ENCODE measurements around the gene FNDC3B.

FNDC3B gene

DNA sequence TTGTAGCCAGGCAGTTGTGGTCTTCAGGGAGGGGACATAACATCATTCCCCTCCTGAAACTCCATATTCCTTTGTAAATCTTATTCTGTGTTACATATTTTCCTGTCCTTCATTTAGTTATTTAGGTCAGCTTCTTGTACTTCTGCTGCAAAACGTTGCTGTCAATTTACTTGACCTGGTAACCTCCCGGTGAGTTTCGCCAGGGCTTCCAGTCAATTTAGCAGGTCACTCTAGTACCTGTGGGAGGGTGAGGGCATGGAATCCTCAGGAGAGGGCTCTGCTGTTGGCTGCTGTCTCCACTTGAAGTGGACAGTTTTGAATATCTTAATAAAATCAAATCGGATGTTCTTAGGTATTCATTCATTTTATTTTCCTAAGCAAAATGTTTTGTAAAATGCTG is 29.6 kb downstream of the FNDC3B start:
- H3K36me3 ChIP-seq (ENCODE audit: control insufficient read depth, insufficient read depth, low read length, severe bottlenecking): peaks cover 41% of the 10 kb centered on the region
- DNase-seq (ENCODE audit: low read depth): no peak
- peaks cover 84% of the 10 kb centered on the region for H3K4me1 ChIP-seq (ENCODE audit: control insufficient read depth, insufficient read depth, low read length)
- H3K27me3 ChIP-seq (replicated peaks; ENCODE audit: control insufficient read depth, insufficient read depth, low read length): no peaks in the 10 kb centered on the region
- no peak overlapping the region for H3K4me3 ChIP-seq (ENCODE audit: low read length)
- no peaks in the 10 kb centered on the region for H3K9me3 ChIP-seq (ENCODE audit: control insufficient read depth, low read length)
- H3K9ac ChIP-seq (ENCODE audit: low read length): no peak overlapping the region

DNA sequence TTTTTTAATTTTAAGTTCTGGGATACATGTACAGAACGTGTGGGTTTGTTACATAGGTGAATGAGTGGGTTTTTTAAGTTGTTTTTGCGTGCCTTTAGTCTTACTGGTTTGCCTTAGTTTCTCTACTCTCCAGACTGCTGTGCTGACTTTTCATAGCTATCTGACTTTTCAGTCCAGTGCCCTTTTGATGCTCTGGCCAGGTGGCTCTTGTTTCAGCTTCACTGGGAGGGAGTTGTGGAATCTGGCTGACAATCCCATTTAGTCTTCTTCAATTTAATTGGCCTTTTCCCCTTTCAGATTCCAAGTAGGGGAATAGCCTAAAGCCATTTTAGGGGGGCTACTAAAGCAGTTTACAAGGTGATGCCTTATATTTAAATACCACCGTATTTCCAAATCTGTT is 30.1 kb downstream of the FNDC3B start:
- no peak overlapping the region for H3K4me3 ChIP-seq (ENCODE audit: low read length)
- DNase-seq (ENCODE audit: low read depth): no peak
- peaks cover 87% of the 10 kb centered on the region for H3K4me1 ChIP-seq (ENCODE audit: control insufficient read depth, insufficient read depth, low read length)
- no peak overlapping the region for H3K9ac ChIP-seq (ENCODE audit: low read length)
- peaks cover 38% of the 10 kb centered on the region for H3K36me3 ChIP-seq (ENCODE audit: control insufficient read depth, insufficient read depth, low read length, severe bottlenecking)
- no peaks in the 10 kb centered on the region for H3K27me3 ChIP-seq (replicated peaks; ENCODE audit: control insufficient read depth, insufficient read depth, low read length)
- no peaks in the 10 kb centered on the region for H3K9me3 ChIP-seq (ENCODE audit: control insufficient read depth, low read length)

DNA sequence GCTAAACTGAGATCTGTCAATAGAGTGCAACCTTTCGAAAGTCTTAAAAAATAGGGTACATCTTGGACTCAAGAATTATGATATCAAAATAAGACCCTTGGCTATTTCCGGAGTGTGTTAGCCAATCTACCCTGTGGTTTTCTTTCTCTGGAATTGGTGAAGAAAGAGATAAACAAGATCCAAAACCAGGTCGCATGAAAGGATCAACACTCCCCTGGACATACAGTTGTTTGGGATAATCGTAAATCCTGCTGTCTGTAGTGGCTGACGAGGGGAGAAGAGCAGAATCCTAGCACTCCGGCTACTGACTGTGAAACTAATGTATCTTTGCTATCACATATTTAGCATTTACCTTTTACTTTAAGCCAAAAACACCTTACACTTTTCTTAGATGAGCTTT is 30.9 kb downstream of the FNDC3B start:
- Histone ChIP-seq H3K9me3 (ENCODE audit: control insufficient read depth, low read length) (no peaks in the 10 kb centered on the region), H3K27me3 (replicated peaks; ENCODE audit: control insufficient read depth, insufficient read depth, low read length) (no peaks in the 10 kb centered on the region), H3K36me3 (ENCODE audit: control insufficient read depth, insufficient read depth, low read length, severe bottlenecking) (peaks cover 37% of the 10 kb centered on the region), H3K4me3 (ENCODE audit: low read length) (peak overlapping the region; percentile 45), H3K9ac (ENCODE audit: low read length) (peak overlapping the region; percentile 43), H3K4me1 (ENCODE audit: control insufficient read depth, insufficient read depth, low read length) (peaks cover 91% of the 10 kb centered on the region)
- DNase-seq (ENCODE audit: low read depth): no peak

DNA sequence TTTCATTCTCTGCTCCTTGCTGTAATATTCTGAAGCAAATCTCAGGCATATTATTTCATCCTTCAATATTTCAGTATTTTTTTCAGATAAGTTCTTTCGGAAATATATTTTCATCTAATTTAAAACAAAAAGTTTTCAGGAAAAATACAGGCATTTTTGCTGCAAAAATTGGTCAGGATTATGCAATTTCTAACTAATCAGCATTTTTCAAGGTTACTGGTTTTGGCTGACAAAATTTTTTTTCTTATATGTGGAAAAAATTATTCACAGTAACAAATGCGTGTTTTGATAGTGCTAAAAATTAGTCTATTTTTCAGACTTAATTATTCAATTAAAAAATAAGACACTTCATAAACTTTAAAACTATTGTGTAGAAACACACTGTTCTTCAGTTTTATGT is 31.4 kb downstream of the FNDC3B start:
- no peak for DNase-seq (ENCODE audit: low read depth)
- peaks cover 91% of the 10 kb centered on the region for H3K4me1 ChIP-seq (ENCODE audit: control insufficient read depth, insufficient read depth, low read length)
- no peaks in the 10 kb centered on the region for H3K9me3 ChIP-seq (ENCODE audit: control insufficient read depth, low read length)
- peak overlapping the region; percentile 45 for H3K4me3 ChIP-seq (ENCODE audit: low read length)
- peaks cover 42% of the 10 kb centered on the region for H3K36me3 ChIP-seq (ENCODE audit: control insufficient read depth, insufficient read depth, low read length, severe bottlenecking)
- H3K9ac ChIP-seq (ENCODE audit: low read length): peak overlapping the region; percentile 43
- no peaks in the 10 kb centered on the region for H3K27me3 ChIP-seq (replicated peaks; ENCODE audit: control insufficient read depth, insufficient read depth, low read length)

DNA sequence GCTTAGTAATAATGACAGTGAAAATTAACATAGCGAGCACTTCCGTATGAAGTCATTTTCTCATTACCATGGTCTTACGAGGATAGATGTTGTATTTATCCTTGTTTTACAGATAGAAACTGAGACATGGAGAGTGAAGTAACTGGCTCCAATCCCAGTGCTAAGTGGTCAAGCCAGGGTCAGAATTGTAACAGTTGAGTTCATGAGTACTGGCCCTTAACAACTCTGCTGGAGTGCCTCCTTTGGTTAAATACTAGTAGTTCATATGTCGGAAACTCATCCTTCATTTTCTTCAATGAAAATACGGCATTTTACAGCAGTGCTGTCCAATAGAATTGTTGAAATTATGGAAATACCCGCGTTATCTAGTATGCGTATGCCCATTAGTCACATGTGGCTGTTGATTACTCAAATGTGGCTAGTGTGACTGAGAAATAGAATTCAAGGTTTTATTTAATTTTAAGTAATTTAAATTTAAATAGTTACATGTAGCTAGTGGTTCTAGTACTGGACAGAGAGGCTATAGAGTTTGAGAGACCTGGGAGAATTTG is 32.5 kb downstream of the FNDC3B start:
- no peak for DNase-seq (ENCODE audit: low read depth)
- Histone ChIP-seq H3K36me3 (ENCODE audit: control insufficient read depth, insufficient read depth, low read length, severe bottlenecking) (peaks cover 46% of the 10 kb centered on the region), H3K4me3 (ENCODE audit: low read length) (no peak overlapping the region), H3K9me3 (ENCODE audit: control insufficient read depth, low read length) (no peaks in the 10 kb centered on the region), H3K9ac (ENCODE audit: low read length) (no peak overlapping the region), H3K4me1 (ENCODE audit: control insufficient read depth, insufficient read depth, low read length) (peaks cover 86% of the 10 kb centered on the region), H3K27me3 (replicated peaks; ENCODE audit: control insufficient read depth, insufficient read depth, low read length) (no peaks in the 10 kb centered on the region)

DNA sequence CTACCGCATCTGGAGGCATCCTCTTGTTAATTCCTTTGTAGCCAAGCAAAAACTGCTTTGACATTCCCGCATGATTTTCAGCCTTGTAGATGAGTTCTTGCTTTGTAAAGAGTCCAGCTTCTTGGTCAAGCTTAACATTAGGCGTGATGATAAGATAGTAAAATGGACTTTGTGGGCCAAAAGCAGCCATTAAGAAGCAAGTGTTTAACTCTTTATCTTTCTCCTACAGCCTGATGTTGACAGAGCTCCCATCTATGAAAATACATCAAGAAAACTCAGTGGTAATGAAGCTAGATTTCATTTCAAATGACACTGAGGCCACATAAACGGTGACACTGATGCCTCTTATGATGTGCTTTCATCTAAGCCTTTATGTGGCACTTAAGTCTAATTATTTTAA is 33.2 kb downstream of the FNDC3B start:
- peaks cover 80% of the 10 kb centered on the region for H3K4me1 ChIP-seq (ENCODE audit: control insufficient read depth, insufficient read depth, low read length)
- no peak overlapping the region for H3K9ac ChIP-seq (ENCODE audit: low read length)
- no peaks in the 10 kb centered on the region for H3K9me3 ChIP-seq (ENCODE audit: control insufficient read depth, low read length)
- DNase-seq (ENCODE audit: low read depth): no peak
- no peaks in the 10 kb centered on the region for H3K27me3 ChIP-seq (replicated peaks; ENCODE audit: control insufficient read depth, insufficient read depth, low read length)
- peaks cover 41% of the 10 kb centered on the region for H3K36me3 ChIP-seq (ENCODE audit: control insufficient read depth, insufficient read depth, low read length, severe bottlenecking)
- H3K4me3 ChIP-seq (ENCODE audit: low read length): no peak overlapping the region

DNA sequence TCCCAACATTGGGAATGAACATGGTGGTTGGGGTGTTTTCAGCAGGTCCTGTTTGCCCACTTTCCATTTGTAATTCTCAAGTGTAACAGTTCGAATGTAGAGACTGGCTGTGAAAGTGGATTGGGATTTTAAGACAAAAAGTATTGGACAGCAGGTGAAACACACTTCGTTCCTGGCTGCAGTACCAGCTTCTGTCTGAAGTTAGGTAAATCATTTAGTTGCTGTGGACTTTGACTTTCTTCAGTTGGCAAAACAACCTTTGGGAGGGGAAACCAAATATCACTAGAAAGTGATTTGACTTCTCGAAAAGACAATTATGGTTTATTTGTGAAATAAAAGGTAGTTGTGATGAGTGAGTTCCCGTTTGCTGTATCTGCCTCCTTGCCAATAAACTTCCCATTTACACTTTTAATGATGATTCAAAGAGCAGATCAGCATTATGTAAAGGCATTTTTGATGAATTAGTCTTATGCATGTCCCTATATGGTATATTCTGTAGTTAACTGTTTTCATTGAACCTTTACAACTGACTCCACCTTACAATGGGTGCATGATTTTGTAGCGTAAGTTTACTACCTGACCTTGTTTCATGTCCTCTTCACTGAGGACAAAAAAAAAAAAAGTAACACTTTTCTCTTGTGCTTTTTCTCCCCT is 34.0 kb downstream of the FNDC3B start:
- peaks cover 34% of the 10 kb centered on the region for H3K36me3 ChIP-seq (ENCODE audit: control insufficient read depth, insufficient read depth, low read length, severe bottlenecking)
- no peak for DNase-seq (ENCODE audit: low read depth)

DNA sequence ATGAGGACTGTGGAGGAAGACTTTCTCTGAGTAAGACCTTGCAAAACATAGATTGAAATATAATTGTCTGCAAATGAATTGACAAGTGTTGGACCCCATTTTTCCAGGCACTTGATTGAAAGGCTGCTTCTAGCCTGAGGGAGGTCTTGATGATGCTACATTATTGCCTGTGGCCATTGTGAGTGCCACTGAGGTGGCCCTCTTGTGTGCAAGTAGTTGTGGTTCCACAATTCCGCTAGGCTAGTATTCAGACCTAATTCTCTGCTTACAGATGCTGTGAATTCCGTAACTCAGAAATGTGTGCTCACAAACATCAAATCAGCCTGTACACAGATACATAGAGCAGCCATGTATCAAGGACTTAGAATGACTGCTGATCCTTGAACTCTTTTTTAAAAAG is 34.7 kb downstream of the FNDC3B start:
- Histone ChIP-seq H3K9ac (ENCODE audit: low read length) (peak overlapping the region; percentile 1), H3K27me3 (replicated peaks; ENCODE audit: control insufficient read depth, insufficient read depth, low read length) (no peaks in the 10 kb centered on the region), H3K4me3 (ENCODE audit: low read length) (peak overlapping the region; percentile 1), H3K4me1 (ENCODE audit: control insufficient read depth, insufficient read depth, low read length) (peaks cover 73% of the 10 kb centered on the region), H3K36me3 (ENCODE audit: control insufficient read depth, insufficient read depth, low read length, severe bottlenecking) (peaks cover 36% of the 10 kb centered on the region), H3K9me3 (ENCODE audit: control insufficient read depth, low read length) (no peaks in the 10 kb centered on the region)
- DNase-seq (ENCODE audit: low read depth): no peak

More for the DNA sequence above, 34.0 kb downstream of the FNDC3B start:
- no peaks in the 10 kb centered on the region for H3K9me3 ChIP-seq (ENCODE audit: control insufficient read depth, low read length)
- peaks cover 74% of the 10 kb centered on the region for H3K4me1 ChIP-seq (ENCODE audit: control insufficient read depth, insufficient read depth, low read length)
- no peaks in the 10 kb centered on the region for H3K27me3 ChIP-seq (replicated peaks; ENCODE audit: control insufficient read depth, insufficient read depth, low read length)
- H3K4me3 ChIP-seq (ENCODE audit: low read length): no peak overlapping the region
- H3K9ac ChIP-seq (ENCODE audit: low read length): no peak overlapping the region

DNA sequence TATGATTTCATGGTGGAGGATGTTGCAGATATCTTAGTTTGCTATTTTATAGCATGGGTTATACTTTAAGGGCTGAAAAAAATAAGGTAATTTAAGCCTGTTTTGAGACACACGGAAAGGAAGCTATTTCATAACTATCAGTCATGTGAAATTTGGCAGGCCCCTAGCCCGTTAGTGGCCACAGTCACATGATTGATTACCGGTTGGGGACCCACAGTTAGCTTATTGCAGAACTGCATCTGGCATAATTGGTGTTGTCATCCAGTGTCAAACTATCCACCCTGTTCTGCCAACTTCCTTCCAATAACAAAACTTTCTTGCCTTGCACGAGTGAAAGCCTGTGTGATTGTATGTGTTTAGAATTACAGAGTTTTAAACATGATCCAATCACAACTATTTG is 35.2 kb downstream of the FNDC3B start:
- no peaks in the 10 kb centered on the region for H3K9me3 ChIP-seq (ENCODE audit: control insufficient read depth, low read length)
- DNase-seq (ENCODE audit: low read depth): peak; percentile 54
- no peaks in the 10 kb centered on the region for H3K27me3 ChIP-seq (replicated peaks; ENCODE audit: control insufficient read depth, insufficient read depth, low read length)
- H3K4me3 ChIP-seq (ENCODE audit: low read length): peak overlapping the region; percentile 1
- peaks cover 39% of the 10 kb centered on the region for H3K36me3 ChIP-seq (ENCODE audit: control insufficient read depth, insufficient read depth, low read length, severe bottlenecking)
- H3K4me1 ChIP-seq (ENCODE audit: control insufficient read depth, insufficient read depth, low read length): peaks cover 68% of the 10 kb centered on the region
- peak overlapping the region; percentile 1 for H3K9ac ChIP-seq (ENCODE audit: low read length)

DNA sequence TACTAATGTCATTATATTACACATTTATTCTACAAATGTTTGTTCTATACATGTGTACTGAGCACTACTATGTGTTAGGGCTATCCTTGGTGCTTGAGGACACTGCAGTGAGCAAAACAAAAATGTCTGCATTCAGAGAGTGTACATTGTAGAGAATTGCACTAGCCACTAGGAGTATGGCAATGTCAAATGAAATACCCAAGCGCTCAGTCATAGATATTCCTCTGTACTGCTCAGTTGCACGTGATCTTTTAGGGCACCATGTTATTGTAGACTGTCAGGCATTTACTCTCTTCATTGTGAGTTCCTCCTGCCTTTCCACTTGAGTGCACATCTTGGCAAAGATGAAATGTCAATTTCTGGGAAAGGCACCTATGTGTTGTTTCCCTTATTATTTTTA is 36.8 kb downstream of the FNDC3B start:
- H3K4me3 ChIP-seq (ENCODE audit: low read length): no peak overlapping the region
- no peak for DNase-seq (ENCODE audit: low read depth)
- H3K9me3 ChIP-seq (ENCODE audit: control insufficient read depth, low read length): no peaks in the 10 kb centered on the region
- H3K36me3 ChIP-seq (ENCODE audit: control insufficient read depth, insufficient read depth, low read length, severe bottlenecking): peaks cover 43% of the 10 kb centered on the region
- no peaks in the 10 kb centered on the region for H3K27me3 ChIP-seq (replicated peaks; ENCODE audit: control insufficient read depth, insufficient read depth, low read length)
- H3K9ac ChIP-seq (ENCODE audit: low read length): no peak overlapping the region
- H3K4me1 ChIP-seq (ENCODE audit: control insufficient read depth, insufficient read depth, low read length): peaks cover 51% of the 10 kb centered on the region

DNA sequence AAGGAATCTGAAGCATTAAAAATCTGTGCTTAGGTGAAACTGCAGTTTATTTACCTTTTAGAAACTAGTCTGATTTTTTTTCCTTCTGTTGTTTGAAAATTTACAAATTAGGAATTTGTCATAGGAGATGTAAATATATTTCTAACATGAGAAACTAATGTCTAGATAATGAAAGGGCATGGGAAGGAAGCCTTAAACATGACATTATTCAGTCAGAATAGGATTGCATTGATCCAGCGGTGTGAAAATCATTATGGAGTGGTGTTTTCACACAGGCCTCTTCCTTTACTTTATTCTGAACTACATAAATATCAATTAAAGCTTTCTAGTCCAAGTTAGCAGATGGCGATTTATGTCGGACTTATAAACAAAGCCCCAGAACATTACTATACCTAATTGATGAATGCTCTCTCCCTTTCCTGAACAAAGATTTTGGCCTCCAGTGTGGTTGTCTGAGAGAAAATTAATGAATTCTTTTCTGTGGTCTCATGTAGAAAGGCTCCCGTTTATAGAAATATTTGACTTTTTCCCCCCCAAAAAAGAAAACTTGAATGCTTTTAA is 37.9 kb downstream of the FNDC3B start:
- Histone ChIP-seq H3K4me3 (ENCODE audit: low read length) (no peak overlapping the region), H3K4me1 (ENCODE audit: control insufficient read depth, insufficient read depth, low read length) (peaks cover 51% of the 10 kb centered on the region), H3K9ac (ENCODE audit: low read length) (no peak overlapping the region), H3K27me3 (replicated peaks; ENCODE audit: control insufficient read depth, insufficient read depth, low read length) (no peaks in the 10 kb centered on the region), H3K9me3 (ENCODE audit: control insufficient read depth, low read length) (no peaks in the 10 kb centered on the region), H3K36me3 (ENCODE audit: control insufficient read depth, insufficient read depth, low read length, severe bottlenecking) (peaks cover 49% of the 10 kb centered on the region)
- no peak for DNase-seq (ENCODE audit: low read depth)

All from adipocyte (in vitro differentiated cells).